CD14-positive monocyte (primary cell): ENCODE measurements around the gene ARHGEF7. TPM values are rescaled to one million over a fixed set of nuclear protein-coding genes. Genes with fewer than 3 reads are reported as not detected.

ENCODE experiments used
- DNase-seq, 3 donors: peaks; one replicate each; pipeline ENCODE4 v3.0.0-alpha.2; 2011 to 2022
- H2AFZ ChIP-seq: 2 replicates; pipeline ENCODE4 v1.6.0; 2012; ENCODE audit warnings: mild to moderate bottlenecking, low read depth, low read length, inconsistent platforms; ENCODE audit not compliant: insufficient read depth, poor library complexity, severe bottlenecking
- H3K27ac ChIP-seq, 2 donors: 1 replicate in 1 of 2; 2 replicates in 1 of 2; pipeline ENCODE4 v1.5.1; 2012 to 2013; ENCODE audit warnings: low read length in 2 of 2, control low read depth in 1 of 2, inconsistent platforms in 1 of 2, low read depth in 1 of 2, mild to moderate bottlenecking in 1 of 2
- H3K27me3 ChIP-seq, 2 donors: one replicate each; pipeline versions ENCODE4 v1.6.0 to v1.6.1; 2011 to 2013; ENCODE audit warnings: low read length in 2 of 2; ENCODE audit not compliant: control insufficient read depth in 2 of 2, insufficient read depth in 2 of 2
- H3K36me3 ChIP-seq, 2 donors: replicated peaks in 1 of 2; 1 replicate in 1 of 2; 2 replicates in 1 of 2; pipeline versions ENCODE4 v1.5.1 to v1.6.1; 2012 to 2013; ENCODE audit warnings: low read length in 2 of 2, control low read depth in 1 of 2, inconsistent platforms in 1 of 2, mild to moderate bottlenecking in 1 of 2; ENCODE audit not compliant: insufficient read depth in 2 of 2, control insufficient read depth in 1 of 2
- H3K4me1 ChIP-seq, 2 donors: 1 replicate in 1 of 2; 2 replicates in 1 of 2; pipeline versions ENCODE4 v1.5.1 to v1.6.1; 2012 to 2013; ENCODE audit warnings: low read length in 2 of 2, control low read depth in 1 of 2, inconsistent platforms in 1 of 2, mild to moderate bottlenecking in 1 of 2, moderate library complexity in 1 of 2; ENCODE audit not compliant: insufficient read depth in 2 of 2, control insufficient read depth in 1 of 2
- H3K4me2 ChIP-seq: replicated peaks from 2 replicates; pipeline ENCODE3; 2012; ENCODE audit warnings: low read length, moderate library complexity, mild to moderate bottlenecking; ENCODE audit not compliant: poor library complexity, severe bottlenecking; ENCODE audit errors: extremely low read depth
- H3K4me3 ChIP-seq, 3 experiments: fragments of 200-600 bp in 1 of 3; sonication (generic) in 1 of 3; replicated peaks in 1 of 3; 1 replicate in 2 of 3; 2 replicates in 1 of 3; pipeline ENCODE4 v1.5.1; 2011 to 2013; ENCODE audit warnings: low read length in 3 of 3, mild to moderate bottlenecking in 3 of 3, control low read depth in 2 of 3, low read depth in 2 of 3, inconsistent platforms in 1 of 3, moderate library complexity in 1 of 3
- H3K79me2 ChIP-seq: 2 replicates; pipeline ENCODE4 v1.6.0; 2012; ENCODE audit warnings: mild to moderate bottlenecking, control low read depth, inconsistent platforms, low read length, moderate library complexity; ENCODE audit not compliant: insufficient read depth
- H3K9ac ChIP-seq: 2 replicates; pipeline ENCODE4 v1.6.0; 2017; ENCODE audit warnings: low read length, mild to moderate bottlenecking; ENCODE audit not compliant: insufficient read depth, poor library complexity, severe bottlenecking
- H3K9me3 ChIP-seq, 2 donors: replicated peaks in 1 of 2; 1 replicate in 1 of 2; 2 replicates in 1 of 2; pipeline versions ENCODE4 v1.5.1 to v1.6.1; 2012 to 2013; ENCODE audit warnings: low read length in 2 of 2, control low read depth in 1 of 2; ENCODE audit not compliant: control insufficient read depth in 1 of 2, insufficient read depth in 1 of 2
- H4K20me1 ChIP-seq: 2 replicates; pipeline ENCODE4 v1.6.0; 2012; ENCODE audit warnings: mild to moderate bottlenecking, low read length, control low read depth, moderate library complexity; ENCODE audit not compliant: insufficient read depth
- H3K27ac Mint-ChIP-seq, 7 donors: one replicate each; pipeline ENCODE4 v1.8.0; 2020; ENCODE audit warnings: mild to moderate bottlenecking in 7 of 7, mixed read lengths in 7 of 7, moderate library complexity in 6 of 7, inconsistent platforms in 2 of 7
- H3K27me3 Mint-ChIP-seq, 3 donors: one replicate each; pipeline ENCODE4 v1.8.0; 2021 to 2022; ENCODE audit warnings: low read depth in 3 of 3, mild to moderate bottlenecking in 3 of 3, mixed read lengths in 3 of 3, moderate library complexity in 3 of 3, inconsistent platforms in 1 of 3
- H3K36me3 Mint-ChIP-seq, 2 donors: one replicate each; pipeline ENCODE4 v1.8.0; 2020; ENCODE audit warnings: mixed read lengths in 2 of 2, inconsistent platforms in 1 of 2, mild to moderate bottlenecking in 1 of 2
- H3K4me1 Mint-ChIP-seq: one replicate; pipeline ENCODE4 v1.8.0; 2020; ENCODE audit warnings: mild to moderate bottlenecking, mixed read lengths
- H3K4me3 Mint-ChIP-seq, 2 donors: one replicate each; pipeline ENCODE4 v1.8.0; 2020; ENCODE audit warnings: mild to moderate bottlenecking in 2 of 2, mixed read lengths in 2 of 2, moderate library complexity in 1 of 2
- H3K9me3 Mint-ChIP-seq, 7 donors: one replicate each; pipeline ENCODE4 v1.8.0; 2020 to 2022; ENCODE audit warnings: mixed read lengths in 7 of 7, mild to moderate bottlenecking in 6 of 7, moderate library complexity in 6 of 7, inconsistent platforms in 2 of 7
- WGBS: methylation state at CpG from one replicate; pipeline ENCODE4 v1.1.5; 2013; ENCODE audit warnings: missing lambda C conversion rate; ENCODE audit not compliant: insufficient coverage; 5-methylcytosine and 5-hydroxymethylcytosine counted together
- intact Hi-C, 2 donors: fragments of 100-400 bp; cut with micrococcal nuclease; formaldehyde crosslinking; loops; one replicate each; pipeline versions ENCODE4 v1.15.0 to v1.15.1; 2023
- polyA plus RNA-seq, 3 donors: library from polyadenylated mRNA; depleted of rRNA in 1 of 3; unstranded in 2 of 3; stranded (reverse) in 1 of 3; fragments of 300-500 nt in 2 of 3; fragments of >200 nt in 1 of 3; fragmentation: Illumina TruSeq in 2 of 3; gene quantifications; 1 replicate in 2 of 3; 2 replicates in 1 of 3; pipeline ENCODE4 v1.2.3, GENCODE V29; 2012 to 2021
- TF ChIP-seq, protein P1 (sequence below): fragments of 200-600 bp; IDR thresholded peaks from one replicate; pipeline ENCODE4 v1.8.0; 2022; ENCODE audit warnings: antibody characterized with exemption, mild to moderate bottlenecking

ARHGEF7 gene
- polyA plus RNA-seq, 3 donors = 4.6 to 29.0 (median 6.1) TPM

GRCh38 chr13:111337741-111338140, 222.6 kb downstream of the ARHGEF7 start:
- H3K27me3 ChIP-seq = no peaks in the 10 kb centered on the region
- no peak for DNase-seq
- TF ChIP-seq, protein P1, sequence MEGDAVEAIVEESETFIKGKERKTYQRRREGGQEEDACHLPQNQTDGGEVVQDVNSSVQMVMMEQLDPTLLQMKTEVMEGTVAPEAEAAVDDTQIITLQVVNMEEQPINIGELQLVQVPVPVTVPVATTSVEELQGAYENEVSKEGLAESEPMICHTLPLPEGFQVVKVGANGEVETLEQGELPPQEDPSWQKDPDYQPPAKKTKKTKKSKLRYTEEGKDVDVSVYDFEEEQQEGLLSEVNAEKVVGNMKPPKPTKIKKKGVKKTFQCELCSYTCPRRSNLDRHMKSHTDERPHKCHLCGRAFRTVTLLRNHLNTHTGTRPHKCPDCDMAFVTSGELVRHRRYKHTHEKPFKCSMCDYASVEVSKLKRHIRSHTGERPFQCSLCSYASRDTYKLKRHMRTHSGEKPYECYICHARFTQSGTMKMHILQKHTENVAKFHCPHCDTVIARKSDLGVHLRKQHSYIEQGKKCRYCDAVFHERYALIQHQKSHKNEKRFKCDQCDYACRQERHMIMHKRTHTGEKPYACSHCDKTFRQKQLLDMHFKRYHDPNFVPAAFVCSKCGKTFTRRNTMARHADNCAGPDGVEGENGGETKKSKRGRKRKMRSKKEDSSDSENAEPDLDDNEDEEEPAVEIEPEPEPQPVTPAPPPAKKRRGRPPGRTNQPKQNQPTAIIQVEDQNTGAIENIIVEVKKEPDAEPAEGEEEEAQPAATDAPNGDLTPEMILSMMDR = no peak
- no peak overlapping the region for H3K27ac ChIP-seq
- H3K27ac Mint-ChIP-seq = no peak overlapping the region
- H3K4me3 ChIP-seq = no peak overlapping the region
- H3K9me3 Mint-ChIP-seq = peaks cover 9 to 21% (median 16%) of the 10 kb centered on the region in 7 donors
- WGBS = 88% methylated on average over 6 of the region's 9 CpGs
- no peak overlapping the region for H2AFZ ChIP-seq
- H3K4me1 Mint-ChIP-seq = no peaks in the 10 kb centered on the region
- no peaks in the 10 kb centered on the region for H3K36me3 Mint-ChIP-seq
- H3K4me3 Mint-ChIP-seq = no peak overlapping the region
- H3K27me3 Mint-ChIP-seq = peaks cover 0 to 1% (median 0%) of the 10 kb centered on the region in 3 donors
- H3K9me3 ChIP-seq = peaks cover 0 to 30% of the 10 kb centered on the region in 2 donors
- H3K36me3 ChIP-seq = no peaks in the 10 kb centered on the region
- H4K20me1 ChIP-seq = no peaks in the 10 kb centered on the region
- no peaks in the 10 kb centered on the region for H3K4me1 ChIP-seq
- H3K9ac ChIP-seq = no peak overlapping the region
- H3K79me2 ChIP-seq = no peaks in the 10 kb centered on the region
- intact Hi-C loops = no loop called here
- H3K4me2 ChIP-seq = no peak overlapping the region

DNA sequence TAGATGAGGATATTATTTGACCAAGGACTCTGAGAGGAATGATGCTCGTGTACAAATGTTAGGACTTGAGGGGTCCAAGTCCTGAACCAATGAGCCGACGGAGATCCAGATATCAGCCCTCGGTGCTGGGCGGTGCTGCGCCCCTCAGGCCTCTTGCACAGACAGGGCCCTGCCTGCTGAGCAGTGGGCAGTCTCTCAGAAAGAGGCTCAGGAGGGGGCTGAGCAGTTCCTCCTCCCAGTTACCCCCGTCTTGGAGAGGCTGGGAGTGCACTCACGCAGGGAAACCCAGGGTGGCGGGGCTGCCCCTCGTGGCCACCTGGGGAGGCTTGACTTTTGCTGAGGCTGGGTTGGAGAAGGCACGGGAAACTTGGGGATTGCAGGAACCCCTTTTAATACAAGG, 223.7 kb downstream of the ARHGEF7 start:
- H3K9me3 ChIP-seq = peaks cover 0 to 30% of the 10 kb centered on the region in 2 donors
- H3K9ac ChIP-seq = no peak overlapping the region
- H3K4me3 ChIP-seq = no peak overlapping the region
- no peak overlapping the region for H3K27ac ChIP-seq
- Mint-ChIP-seq H3K4me3 (no peak overlapping the region), H3K36me3 (no peaks in the 10 kb centered on the region), H3K4me1 (no peaks in the 10 kb centered on the region), H3K9me3 (peaks cover 7 to 21% (median 14%) of the 10 kb centered on the region in 7 donors), H3K27ac (no peak overlapping the region), H3K27me3 (peaks cover 0 to 2% (median 1%) of the 10 kb centered on the region in 3 donors)
- H3K4me2 ChIP-seq = no peak overlapping the region
- H2AFZ ChIP-seq = no peak overlapping the region
- no peaks in the 10 kb centered on the region for H3K36me3 ChIP-seq
- no peaks in the 10 kb centered on the region for H3K4me1 ChIP-seq
- intact Hi-C loops = no loop called here
- H3K27me3 ChIP-seq = no peaks in the 10 kb centered on the region
- WGBS = 89% methylated on average over 7 of the region's 11 CpGs
- H4K20me1 ChIP-seq = no peaks in the 10 kb centered on the region
- H3K79me2 ChIP-seq = no peaks in the 10 kb centered on the region
- DNase-seq = no peak
- TF ChIP-seq, protein P1 = no peak
